Superior temporal gyrus (tissue), 1 donor: Measurements from ENCODE around the gene CALML3.

Source experiments
- DNase-seq: peaks from one replicate; pipeline ENCODE4 v3.0.0-alpha.2; 2016; ENCODE audit errors: extremely low spot score

Gene CALML3

DNA sequence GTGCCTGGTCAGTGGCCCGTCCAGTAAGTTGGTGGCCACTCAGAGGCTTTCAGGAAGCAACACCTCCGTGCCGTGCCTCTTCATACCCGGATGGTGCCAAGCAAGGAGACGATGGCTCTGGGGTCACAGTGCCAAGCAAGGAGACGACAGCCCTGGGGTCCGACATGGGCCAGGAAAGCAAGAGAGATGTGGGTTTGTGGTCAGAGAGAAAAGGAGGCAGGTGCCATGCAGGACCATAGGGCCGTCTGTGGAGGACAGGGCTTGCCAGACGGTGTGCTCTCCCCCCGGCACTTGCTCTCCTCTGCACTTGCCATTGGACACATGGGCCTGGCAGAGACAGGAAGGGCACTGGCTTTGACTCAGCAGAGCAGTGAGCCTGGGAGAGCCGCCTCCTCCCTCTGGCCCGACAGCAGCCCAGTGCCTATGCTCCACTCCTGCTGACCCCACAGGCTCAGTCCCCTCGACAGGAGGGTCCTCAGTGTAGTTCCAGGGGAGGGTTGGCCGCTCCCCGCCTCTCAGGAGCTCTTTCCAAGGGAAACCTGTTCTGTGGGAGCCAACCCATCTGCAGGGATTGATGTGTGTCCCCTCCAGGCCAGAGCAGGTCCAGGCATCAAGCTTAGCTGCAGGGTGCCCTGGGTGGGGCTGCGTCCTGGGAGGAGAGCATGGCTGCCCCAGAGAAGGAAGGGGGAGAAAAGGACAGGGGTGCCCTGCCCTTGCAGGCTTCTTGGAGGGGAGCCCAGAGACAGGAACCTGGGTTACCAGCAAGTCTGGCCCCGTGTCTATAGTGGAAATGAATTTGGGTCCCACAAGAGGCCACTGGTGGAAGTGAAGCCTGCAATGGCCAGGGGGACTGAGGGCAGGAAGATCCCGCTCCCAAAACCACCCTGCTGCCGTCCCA lies 17.8 kb upstream of the CALML3 start:
- DNase-seq: no peak

DNA sequence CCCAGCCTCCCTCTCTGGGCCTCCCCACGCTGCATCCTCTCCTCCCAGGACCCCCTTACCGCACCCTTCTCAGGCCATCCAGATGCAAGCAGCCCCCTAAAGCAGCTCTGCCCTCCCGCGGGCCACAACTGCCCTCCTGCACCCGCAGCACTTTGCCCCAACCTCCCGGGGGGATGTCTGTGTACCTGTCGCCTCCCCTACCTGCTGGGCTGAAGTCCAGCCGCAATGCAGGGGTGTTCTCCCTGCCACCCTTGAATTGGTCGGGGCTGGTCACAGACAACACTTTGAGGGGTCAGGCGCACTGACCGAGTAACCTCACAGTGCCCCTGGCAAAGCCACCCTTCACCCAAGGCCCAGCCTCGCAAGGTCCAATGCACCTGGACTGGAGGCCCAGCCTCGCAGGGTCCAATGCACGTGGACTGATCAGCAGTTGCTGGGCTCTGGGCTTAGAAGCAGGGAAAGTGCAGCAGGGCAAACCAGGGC lies 17.1 kb upstream of the CALML3 start:
- DNase-seq: no peak

DNA sequence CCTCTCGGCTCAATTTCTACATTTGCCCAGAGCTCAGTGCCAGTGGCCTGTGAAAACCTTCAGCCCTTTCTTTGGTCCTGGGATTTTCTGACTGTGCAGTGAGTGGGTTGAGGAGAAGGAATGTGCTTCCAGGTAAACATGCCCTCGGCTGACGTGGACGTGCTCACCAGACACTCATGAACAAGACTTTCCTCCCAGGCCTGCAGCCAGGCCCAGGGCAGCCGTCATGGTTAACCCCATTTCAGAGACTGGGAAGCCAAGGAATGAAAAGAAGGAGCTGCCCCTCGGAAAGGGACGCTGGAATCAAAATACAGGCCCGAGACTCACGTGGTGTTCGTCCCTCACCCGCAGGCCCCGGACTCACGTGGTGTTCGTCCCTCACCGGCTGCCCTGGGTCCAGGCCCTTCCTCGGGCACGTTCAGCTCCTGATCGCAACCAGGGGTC lies 16.6 kb upstream of the CALML3 start:
- DNase-seq: no peak

DNA sequence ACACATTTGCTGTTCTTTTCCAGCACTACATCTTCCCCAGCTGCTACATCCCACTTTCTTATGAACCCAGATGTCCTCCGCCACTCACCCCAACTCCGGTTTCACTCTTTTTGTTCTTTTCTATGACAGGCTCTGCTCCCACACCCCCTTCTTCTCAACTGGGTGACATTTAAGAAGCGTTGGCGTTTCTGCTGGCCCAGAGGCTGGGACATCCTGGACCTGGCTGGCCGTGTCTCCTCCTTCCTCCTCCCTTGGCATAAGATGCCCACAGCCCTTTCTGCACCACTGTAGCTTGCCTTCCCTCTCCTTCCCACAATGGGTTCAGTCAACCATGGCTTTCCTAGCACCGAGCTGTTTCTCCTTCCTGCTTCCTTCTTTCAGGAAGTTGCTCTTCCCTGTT lies 16.0 kb upstream of the CALML3 start:
- no peak for DNase-seq

DNA sequence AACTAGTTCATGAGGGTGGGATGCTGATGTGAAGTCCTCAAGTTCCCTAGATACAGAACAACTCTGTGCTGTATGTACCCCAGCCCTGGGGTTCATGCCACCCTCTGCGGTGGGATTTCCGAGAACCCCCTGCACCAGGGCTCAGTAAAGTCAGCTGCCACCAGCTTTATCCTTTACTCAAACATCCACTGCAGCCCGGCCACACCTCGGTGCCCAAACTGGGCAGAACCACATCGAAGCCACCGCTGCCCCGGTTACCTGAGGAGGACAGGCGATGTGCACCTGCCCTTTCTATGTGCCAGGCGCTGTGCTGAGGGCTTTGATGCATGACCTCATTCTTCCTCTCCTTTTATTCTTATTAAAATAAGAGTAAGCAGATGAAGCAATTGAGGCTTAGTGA lies 15.5 kb upstream of the CALML3 start:
- DNase-seq: no peak

DNA sequence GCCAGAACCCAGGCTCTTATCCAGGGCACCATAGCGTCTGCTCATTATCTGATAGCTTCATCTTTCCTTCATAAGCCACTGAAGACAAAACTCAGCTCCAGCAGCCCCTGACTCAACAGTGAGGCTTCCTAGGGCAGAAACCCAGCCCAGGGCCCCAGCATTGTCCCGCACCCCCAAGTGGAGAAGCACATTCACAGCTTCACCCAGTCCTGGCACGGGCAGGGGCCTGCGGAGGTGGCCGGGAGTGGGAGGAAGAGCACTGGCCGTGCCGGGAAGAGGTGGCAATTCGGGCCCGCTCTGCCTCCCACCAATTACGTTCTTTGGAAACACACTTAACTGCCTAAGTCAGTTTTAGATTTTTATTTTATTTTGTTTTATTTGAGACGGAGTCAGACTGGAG lies 15.1 kb upstream of the CALML3 start:
- no peak for DNase-seq

DNA sequence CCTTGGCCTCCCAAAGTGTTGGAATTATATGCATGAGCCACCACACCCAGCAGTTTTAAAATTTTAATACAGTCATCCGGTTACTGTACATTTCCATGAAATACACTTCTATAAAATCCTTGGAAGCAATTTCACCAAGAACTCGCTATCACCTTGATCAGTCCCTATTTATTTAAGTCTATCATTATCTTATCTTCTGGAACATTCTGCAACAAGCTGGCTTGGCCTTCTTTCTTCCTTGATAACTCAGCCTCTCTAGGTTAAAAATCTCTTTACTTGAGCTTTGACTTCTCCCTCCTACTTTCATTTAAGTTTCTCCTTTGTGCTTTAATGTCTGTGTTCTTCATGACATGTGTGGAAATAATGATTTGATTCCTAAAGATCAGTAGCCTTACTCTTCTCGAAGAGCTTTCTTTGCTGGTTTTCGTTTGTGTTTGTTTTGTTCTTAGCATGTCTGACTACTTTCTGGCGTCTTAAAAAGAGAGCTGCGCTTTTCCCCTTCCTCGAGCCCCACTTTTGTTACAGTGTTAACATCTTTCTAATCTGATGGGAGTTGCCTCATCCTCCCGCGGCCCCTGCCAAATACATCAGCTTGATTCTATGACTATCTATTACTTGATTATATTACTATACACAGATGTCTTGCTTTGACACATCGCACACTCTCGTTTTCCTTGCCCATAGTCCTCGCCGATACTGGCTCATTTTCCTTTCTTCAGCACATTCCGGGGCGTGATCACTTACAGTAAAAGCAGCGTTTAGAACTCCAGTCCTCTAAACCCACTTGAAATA lies 14.3 kb upstream of the CALML3 start:
- DNase-seq: no peak

DNA sequence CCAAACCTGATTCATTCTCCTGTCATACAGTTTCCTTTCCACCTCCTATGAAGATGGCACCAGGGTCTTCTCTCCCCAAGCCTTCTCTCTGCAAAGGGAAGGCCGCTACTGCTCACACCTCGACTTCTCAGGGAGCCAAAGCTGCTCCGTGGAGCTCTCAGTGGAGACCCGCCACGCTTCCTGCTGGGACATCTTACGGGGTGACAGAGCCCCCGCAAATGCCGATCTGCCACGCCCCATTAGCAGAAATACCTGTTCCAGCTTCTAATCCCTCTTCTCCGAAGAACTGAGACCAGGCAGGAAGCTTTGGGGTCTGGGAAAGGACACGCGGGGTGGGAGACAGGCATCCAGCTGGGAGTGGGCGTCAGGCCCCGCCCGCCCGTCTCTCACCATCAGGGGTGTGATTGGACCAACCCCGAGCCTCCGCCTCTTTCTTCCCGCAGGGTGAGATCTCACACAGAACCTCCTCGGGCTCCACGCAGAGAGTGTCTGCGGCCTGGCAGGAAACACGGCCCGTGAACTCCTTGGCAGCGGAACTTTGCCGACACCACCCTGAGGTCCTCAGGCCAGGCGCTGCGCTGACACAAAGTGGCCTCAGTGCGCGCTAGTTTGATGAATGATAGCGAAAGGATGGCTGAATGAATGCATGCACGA lies 13.4 kb upstream of the CALML3 start:
- no peak for DNase-seq

DNA sequence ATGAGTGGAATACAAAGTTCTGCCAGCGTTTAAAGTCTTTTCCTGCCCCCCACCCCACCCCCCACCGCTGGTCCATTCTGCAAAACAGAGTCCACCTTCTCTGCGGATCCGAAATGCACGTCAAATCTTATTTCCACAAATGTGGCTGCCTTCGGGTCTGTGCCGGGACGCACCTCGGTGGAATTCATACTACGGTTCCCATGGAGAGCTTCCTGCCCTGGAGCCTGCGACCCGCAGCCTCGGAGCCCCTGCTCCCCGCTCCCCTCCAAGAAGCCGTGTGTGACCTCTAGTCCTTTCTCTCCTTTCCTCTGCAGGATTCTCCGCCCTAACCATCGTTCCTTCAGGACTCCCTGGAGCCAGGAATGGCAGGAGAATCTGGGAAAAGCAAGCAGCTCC lies 12.9 kb upstream of the CALML3 start:
- DNase-seq: no peak

DNA sequence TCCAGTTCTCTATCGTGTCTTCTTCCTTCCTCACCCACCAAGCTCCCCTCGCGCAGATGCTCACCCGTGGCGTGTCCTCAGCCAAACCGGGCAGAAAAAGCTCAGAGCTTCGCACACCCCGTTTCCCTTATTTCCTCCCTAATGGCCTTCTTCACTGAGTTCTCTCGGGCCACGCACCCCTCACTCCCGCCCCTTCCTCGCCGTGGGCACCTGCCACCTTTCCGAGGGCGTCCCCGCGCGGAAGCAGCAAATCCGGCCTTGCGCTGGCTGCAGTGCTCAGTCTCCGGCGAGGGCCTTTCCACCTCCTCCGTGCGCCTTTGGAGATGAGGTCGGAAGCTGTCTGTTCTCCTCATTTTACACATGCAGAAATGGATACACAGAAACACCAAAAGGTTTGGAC lies 12.4 kb upstream of the CALML3 start:
- DNase-seq: no peak

DNA sequence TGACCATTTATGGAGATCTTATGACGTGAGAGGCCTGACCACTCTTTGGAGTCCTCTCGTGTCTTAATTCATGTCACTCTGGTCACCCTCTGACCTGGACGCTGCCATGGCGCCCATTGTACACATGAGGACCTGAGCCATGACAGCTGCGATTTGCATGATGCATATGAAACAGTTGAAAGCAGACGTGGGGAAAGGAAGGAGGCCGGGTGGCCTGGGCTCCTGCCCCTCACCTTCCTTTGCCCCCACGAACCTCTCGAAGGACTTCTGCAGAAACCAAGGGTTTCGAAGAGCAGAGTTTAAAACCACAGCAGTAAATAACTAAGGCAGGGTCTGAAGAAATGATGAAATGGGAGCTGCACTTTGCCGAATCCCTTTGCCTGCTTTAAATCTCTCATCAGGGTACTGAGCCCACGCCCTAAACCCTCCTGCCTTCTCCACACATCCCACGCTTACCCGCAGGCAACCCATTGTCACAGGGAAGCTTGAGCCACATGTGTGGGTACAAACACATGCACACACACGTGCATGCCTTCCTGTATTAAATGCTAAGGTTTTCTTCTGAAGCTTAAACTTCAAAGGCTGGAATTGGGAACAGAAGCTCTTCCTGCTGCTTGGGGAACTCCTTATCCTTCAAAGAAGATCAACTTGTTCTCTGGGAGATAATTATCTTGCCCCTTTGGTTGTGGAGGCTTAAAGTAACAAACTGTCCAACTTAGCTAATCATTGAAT lies 11.7 kb upstream of the CALML3 start:
- DNase-seq: peak; percentile 56

DNA sequence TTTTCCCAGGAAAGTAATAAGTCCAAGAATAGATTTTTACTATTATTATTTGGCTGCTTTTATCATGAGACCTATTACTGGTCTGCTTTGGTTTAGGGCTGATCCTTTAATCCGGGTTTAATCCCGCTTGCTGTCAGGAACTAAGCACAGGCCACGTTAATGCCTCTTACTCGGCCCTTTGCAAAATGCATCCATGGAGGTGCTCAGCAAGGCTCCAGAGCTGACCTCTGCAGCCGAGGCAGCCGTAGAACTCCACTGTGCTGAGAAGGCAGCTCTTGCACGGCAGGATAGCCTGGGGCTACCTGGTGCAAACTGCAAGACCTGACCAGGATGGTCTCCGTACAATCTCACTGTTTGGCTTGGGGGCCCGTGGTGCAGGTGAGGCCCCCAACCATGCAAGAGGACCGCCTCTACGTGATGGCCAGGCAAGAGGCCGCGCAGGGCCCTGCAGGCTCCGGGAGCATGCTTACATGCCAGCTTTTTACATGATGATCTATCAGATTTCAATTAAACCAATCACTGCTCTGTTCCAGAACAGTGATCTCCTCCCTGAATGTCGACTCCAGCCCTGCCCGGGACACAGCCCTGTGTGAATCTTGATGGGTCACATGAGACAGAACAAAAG lies 10.4 kb upstream of the CALML3 start:
- no peak for DNase-seq

DNA sequence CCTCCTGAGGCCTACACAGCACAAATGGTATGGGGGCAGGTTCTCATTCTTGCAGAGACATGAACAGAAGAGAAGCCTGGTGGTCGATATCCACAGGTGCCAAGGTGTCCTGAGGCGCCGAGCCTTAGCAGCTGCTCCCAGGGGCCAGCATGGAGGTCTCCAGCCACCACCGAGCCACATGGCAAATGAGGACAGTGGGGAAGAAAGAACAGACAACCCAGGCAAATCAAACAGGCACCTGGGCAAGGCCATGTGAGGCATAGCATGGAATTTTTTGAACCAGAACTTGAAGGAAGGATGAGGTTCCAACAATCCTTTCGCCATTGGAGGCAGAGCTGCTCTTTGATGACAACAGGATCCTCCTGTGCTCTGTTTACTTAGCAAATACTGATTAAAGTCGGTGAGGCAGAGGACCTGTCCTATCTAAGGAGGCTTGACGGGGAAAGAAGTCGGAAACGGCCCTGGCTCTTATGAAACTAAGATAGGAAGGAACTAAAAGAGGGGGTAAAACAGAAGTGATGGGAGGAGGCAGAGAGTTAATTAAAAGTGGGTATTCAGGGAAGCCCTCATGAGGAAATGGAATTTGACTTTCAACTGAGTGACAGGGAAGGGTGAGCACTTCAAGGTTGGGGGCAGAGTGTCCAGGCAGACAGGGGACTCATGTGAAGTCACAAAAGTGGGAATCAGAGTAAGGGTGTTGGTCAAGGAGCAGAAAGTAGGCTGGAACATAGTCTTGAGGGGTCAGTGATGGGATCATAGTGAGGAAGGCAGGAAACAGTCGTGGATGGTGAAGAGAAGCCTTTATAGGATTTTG lies 8.6 kb upstream of the CALML3 start:
- DNase-seq: no peak

DNA sequence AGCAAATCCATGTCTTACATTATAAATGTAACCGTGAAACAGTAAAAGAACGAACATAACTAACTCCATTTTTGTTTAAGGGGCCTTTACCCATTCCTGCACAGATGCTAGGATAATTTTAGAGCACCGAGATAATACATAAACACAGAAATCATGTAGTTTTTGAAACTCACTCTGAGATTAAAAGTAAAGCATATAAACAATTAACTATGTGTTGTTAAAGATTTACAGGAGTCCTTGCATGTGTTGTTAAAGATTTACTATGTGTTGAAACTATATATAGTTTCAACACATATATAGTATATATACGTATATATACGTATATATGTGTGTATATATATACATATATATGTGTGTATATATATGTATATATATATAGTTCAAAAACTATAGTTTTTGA lies 7.2 kb upstream of the CALML3 start:
- no peak for DNase-seq

DNA sequence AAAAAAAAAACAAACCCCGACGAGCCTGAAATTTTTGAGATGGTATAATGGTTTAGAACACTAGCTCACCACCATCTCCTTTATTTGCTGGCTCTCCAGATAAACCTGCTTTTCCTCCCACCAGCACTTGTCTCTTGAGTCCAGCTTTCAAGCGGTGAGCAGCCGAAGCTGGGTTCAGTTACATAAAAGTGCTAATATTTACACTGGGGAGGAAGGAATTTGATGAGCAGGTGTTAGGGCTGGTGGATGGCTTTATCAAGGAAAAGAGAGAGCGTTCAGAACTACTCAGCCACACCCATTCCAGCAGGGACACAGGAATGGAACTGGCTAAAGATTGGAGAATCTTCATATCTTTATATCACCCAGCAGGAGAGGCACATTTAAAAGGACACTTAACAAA lies 6.6 kb upstream of the CALML3 start:
- DNase-seq: no peak

DNA sequence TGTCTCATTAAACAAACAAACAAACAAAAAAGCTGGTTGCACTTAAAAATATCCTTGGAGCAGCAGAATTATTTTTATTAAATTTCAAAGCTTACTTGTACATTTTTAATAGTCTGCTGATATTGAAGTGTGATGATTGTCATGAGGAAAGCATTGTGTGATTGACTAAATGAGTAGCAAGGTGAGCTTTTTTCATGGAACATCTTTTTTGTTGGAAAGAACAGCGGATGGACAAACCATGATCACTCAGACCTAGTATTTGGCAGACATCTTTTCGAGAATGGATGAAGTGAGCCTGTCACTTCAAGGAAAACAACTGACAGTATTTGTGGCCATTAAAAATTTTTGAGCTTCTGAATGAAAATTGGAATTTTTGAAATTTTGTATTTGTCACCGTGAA lies 5.7 kb upstream of the CALML3 start:
- DNase-seq: no peak

DNA sequence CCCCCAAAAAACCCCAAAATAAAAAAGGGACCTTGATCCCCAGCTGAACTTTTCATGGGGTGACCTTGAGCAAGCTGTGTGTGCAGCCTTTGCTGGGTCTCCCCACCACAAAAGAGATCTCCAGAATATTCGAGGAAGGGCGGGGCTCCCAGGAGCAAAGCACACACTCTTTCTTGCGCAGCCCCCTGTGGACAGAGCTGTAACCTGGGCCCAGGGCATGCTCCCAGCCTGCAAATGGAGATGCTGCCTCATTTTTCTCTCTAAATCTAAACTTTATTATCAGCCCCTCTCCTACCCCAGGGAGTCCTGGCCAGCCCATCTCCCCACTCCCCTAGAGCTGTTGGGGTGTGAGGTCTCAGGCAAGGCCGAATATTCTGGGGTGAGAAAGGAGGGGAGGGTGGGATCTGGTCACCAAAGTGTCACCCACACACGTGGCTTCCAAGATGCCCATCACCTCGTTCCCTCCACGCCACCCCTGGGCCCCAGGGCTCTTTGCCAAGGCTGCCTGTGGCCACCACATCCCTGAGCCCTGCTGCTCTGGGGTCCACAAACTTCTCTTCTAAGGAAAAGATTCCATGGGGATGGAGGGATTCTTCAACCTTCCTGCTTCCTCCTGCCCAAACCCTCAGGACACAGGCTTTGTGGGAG lies 1.7 kb upstream of the CALML3 start:
- no peak for DNase-seq

DNA sequence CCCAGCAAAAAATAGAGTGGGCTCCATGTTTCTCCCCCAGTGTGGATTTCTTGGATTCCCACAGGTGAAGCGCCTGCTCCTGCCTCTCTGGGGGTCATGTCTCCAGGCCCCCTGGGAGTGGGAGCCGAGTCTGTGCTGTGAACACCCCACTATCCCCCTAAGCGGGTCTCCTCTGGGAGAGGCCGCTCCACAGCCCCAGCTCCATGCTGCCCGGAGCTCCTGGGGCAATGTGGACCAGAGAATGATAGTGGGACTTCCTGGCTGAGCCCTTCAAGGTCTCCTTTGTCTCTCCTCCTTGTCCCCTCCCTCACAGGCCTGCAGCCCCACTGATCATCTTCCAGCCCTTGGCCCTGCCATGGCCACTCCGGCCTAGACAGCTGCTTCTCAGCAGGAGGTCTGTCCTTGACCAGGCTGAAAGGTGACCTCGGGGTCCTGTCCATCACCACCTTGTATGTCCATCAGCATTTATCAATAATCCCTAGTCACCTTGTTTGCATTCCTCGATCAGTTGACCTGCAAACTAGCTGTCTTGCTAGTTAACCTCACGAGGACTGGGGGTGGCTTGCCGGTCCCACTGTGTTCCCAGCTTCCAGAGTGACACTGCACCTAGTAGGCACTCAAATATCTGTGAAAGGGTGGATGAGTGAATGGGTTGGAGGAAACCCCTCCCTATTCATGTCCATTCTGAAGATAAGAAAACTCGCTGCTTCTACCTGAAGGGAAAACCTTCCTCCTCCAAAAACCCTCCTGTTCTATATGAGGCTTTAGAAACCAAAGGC lies 776 bp upstream of the CALML3 start:
- no peak for DNase-seq
